GM21360 (cell line): ENCODE results near the gene MYO16.

ENCODE experiments used
- ATAC-seq: cut with Tn5 transposase; IDR thresholded peaks from one replicate; pipeline ENCODE4 v1.9.1; 2021; ENCODE audit warnings: mild to moderate bottlenecking, moderate library complexity; ENCODE audit not compliant: unreplicated experiment

The MYO16 gene

DNA sequence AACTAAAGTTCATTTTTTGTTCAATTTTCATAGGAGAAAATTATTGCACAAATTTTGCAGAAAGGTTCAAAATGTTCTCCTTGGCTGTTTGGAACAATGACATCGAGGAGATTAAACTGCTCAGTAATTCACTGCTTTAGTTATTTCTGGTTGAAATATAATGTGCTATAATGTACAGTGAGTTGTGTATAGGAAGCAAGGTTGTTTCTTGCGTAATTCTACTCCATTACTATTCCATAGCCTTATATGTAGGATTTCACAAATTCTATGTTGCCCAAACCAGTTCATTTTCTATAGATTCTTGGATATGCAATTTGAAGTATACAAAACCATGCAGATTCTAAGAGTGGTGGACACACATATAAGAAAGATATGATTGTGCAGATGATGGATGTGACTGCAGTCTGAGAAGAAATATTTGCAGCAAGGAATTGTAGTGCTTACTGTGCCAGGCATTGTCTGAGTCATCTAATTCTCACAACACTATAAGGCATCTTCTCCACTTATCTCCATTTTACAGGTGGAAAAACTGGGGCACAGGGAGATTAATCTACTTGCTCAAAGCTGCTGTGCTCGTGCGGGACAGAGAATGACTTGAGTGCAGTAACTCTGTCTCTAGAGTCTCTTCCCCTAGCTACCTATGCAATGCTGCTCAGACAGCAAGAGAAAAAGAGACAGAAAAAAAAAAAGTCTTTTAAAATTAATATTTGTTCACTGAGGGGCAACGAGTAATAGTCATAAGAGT, 515.5 kb downstream of the MYO16 start:
- ATAC-seq = no peak

DNA sequence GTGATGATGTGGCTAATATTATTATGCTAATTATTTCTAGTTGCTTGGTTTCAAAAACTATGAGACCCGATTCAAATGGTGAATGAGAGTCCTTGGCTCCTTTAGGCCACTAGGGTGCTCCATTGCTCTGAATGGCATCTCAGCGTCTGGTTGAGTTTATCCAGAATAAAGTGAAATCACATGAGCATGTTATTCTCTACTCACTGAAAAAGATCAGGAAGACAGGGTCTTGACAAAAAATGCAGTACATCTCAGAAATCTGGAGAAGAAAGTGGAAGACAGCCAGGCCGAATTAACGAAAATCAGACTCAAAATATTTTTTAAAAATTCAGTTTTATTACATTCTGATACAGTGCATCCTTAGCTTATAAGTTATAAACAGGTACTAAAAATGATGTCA, 516.2 kb downstream of the MYO16 start:
- peak; percentile 88 for ATAC-seq

- ATAC-seq = no peak
Measured at GRCh38 chr13:109146393-109146792, 517.0 kb downstream of the MYO16 start.

GRCh38 chr13:109146912-109147647, 517.7 kb downstream of the MYO16 start:
- ATAC-seq = no peak

GRCh38 chr13:109148243-109148642, 518.8 kb downstream of the MYO16 start:
- no peak for ATAC-seq

DNA sequence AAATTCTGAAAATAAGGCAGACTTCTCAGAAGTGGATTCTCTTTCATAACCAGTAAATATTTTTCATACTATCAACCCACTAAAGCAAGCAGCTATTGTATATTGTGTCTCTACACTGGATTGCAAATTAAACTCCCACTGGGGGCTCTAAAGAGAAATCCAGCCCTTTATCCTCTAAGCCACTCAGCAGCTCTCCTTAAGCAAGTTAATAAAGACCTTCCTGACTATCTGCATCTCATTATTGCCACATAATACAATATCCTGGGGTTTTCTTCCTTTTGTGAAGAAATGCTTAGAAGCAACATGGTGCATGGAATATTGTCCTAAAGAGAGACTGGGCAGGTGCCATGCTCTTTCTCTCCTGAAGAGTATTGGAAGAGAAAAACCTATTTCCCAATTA, 521.3 kb downstream of the MYO16 start:
- no peak for ATAC-seq

DNA sequence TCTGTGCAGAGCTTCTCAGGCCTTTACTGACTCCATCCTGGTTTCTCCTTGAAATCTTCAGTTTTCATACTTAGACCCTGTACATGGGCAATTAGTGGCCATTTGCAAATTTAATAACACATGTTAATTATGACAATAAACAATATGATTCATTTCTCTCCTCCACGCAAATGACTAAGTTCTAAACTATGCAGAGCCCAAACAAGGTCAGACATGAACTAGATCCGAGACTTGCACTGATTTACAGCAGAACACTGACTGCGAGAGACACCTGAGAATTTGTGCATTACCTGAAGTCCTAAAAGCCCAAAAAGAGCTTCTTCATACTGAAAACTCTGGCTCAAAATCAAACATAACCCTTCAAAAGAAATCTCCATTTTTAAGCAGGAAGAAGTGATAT, 521.8 kb downstream of the MYO16 start:
- no peak for ATAC-seq

DNA sequence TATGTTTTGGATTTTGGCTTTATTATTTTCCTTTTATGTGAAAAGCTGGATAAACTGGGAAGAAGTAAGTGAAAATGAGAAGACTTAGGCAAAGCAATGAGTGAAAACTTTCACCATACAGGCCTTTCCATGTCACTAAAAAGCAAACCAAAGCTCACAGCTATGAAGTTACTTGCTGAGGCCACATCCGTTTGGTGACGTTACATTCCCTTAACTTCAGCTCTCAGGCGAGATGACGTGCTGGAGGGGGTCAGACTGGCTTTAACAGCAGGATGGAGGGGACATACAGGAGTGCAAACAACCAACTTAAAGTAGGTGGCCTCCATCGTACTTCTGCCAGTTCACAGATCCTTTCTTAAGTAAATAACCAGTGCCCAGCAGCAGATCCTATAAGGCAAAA, 522.3 kb downstream of the MYO16 start:
- ATAC-seq = no peak

DNA sequence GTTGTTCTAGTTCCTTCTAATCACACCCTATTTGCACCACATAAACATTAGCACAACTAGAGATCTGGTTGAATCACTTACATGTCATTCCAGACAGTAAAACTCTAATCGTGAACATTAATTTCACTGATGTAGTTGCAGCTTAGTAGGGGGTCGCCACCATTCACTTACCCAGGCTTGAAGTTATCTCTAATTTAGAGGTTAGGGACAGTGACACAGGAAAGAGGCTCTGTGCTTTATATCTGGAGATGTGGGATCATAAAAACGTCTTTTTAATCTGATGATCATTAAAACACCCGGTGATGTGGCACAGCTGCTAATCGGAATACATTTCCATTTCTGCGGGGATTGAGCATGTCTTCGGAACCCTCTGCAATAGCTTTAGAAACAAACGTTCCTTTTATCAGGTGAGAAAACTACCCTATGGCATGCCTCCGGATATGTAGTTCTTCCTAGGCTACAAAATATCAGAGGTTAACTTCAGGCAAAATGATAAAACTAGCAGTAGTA, 523.0 kb downstream of the MYO16 start:
- ATAC-seq = no peak

GRCh38 chr13:109152941-109153340, 523.5 kb downstream of the MYO16 start:
- no peak for ATAC-seq

DNA sequence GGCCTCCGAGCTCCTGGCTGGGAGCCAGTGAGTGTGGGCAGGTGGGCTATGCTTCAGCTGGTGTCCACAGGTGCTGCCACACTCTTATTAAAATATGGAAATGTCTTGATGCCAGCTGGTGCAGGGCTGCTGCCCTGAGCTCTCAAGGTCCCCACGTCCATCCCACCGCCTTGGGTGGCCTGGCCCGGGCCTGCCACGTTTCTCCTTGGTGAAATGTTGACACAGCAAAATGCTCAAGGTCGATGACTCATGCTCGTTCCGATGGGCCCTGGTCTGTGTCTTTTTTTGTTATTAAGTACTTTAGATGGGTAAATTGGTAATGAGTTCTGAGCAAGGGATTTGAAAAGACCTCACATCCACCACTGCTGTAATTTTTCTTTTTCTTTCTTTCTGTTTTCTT, 524.7 kb downstream of the MYO16 start:
- ATAC-seq = no peak

- no peak for ATAC-seq
Measured at GRCh38 chr13:109154546-109154945, 525.1 kb downstream of the MYO16 start.

- ATAC-seq = no peak
Measured at GRCh38 chr13:109154966-109155761, 525.8 kb downstream of the MYO16 start.

- no peak for ATAC-seq
Measured at GRCh38 chr13:109156181-109156935, 526.9 kb downstream of the MYO16 start.

DNA sequence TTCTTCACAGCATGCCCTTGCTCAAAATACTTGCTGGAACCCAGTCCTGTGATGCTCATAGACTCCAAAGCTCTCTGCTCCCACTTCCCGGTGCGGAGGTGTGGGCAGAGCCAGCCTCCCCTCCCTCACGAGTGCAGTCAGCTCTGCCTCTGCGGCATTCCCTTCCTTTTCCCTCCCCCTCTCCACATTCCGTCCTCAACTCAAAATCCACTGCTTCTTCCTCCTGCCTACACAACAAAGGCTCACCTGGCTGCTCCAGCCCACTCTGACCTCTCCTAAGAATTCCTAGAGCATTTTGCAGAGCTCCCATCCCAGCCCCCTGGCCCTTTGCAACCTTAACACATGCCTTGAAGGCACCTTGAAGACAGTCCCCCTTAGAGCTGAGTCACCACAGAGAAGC, 527.9 kb downstream of the MYO16 start:
- ATAC-seq = no peak

GRCh38 chr13:109158383-109158782, 529.0 kb downstream of the MYO16 start:
- ATAC-seq = no peak

DNA sequence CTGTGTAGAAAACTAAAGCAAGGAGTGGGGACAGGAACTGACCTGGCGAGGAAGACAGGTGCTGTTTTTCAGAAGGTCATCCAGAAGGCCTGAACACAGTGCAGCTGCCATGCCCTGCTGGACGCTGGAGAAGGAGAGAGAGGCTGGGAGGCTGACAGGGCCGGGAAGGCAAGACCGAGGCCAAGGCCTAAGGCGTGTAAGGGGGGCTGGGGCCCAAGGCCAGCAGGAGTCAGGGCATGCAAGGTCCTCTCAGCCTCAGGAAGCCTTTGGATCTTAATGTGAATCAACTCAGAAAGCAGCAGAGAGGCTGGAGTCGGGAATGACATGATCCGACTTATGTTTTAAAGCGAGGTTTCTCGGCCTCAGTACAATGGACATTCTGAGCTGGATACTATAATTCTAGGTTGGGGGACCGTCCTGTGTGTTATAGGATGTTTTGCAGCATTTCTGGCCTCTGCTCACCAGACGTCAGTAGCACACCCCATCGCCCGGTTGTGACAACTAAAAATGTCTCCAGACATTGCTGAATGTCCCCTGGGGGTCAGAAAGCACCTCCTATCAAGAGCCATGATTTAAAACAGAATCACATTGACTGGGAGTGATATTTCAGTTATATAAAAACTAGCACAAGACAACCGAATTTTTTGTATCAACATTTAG, 530.4 kb downstream of the MYO16 start:
- ATAC-seq = no peak

DNA sequence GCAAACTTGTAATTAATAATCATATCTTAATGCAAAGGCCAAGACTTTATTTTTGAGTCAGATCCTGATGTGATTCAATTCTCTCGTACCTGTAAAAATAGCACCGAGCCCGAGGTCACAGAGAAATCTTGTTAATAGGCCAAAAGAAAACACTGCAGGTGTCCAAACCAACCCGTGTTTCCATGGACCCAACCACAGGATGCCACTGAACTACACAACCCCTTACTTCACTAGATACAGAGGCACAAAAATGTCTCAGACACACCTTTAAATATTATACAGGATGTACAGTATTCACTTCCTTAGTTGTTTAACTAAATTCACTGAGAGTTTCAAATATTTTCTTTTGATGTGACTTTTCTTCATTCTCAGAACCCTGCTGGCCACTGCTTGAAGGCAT, 530.9 kb downstream of the MYO16 start:
- no peak for ATAC-seq

DNA sequence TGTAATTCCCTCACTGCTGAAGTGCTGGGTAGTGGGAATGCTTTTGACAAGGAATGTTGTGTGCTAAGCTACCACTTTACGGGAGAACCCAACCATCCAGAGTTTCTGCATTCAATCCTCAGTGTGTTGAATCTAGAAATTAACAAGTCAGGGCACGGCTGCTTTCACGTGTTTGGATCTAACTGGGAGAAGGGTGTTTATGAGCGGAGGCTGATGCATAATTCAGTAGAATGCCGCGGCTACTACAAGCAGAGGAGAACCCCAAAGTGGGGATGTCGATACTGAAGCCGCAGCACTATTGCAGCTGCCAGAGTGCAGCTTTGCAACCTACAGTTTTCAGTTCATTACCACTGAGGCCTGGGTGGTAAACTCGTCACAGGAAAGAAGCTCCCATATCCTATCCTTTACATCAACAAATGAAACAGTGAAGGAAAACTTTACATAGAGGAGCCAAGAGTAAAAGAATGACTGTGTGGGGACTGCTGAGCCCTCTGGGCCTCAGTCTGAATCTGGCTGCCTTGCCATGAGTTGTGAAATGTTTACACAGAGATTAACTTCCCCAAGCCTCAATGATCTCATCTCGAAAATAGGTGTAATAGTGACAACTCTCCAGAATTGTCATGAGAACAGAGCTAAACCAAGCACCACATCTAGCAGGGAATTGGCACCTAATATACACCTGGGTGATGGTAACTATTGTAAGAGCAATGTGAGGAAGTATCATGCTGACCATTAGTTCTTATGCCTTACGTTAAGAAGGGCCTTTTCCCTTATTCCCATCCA, 531.7 kb downstream of the MYO16 start:
- peak; percentile 32 for ATAC-seq
